H7 (cell line): ENCODE measurements around the gene KRT76. TPM values are rescaled to one million over a fixed set of nuclear protein-coding genes. Genes with fewer than 3 reads are reported as not detected.
A peak's percentile ranks its signal among the peaks of the same experiment; 100 is the strongest.

Experiments used
- DNase-seq: peaks from one replicate; pipeline ENCODE4 v3.0.0; 2012
- H3K27me3 ChIP-seq: 2 replicates; pipeline ENCODE4 v1.6.0; 2011; ENCODE audit warnings: mild to moderate bottlenecking, low read length; ENCODE audit not compliant: control insufficient read depth, insufficient read depth
- H3K36me3 ChIP-seq: replicated peaks from 2 replicates; pipeline ENCODE4 v1.5.1; 2011; ENCODE audit warnings: low read length; ENCODE audit not compliant: control insufficient read depth, insufficient read depth
- H3K4me3 ChIP-seq: 2 replicates; pipeline ENCODE4 v1.5.1; 2011; ENCODE audit warnings: low read depth, mild to moderate bottlenecking, control low read depth, low read length, moderate library complexity; ENCODE audit not compliant: insufficient read depth
- total RNA-seq: library from RNA; depleted of rRNA; stranded (reverse); fragments of >200 nt; shearing (Covaris generic); gene quantifications from 2 replicates; pipeline ENCODE4 v1.2.3, GENCODE V29; 2014; rRNA removed

KRT76 gene
- not detected in 2 replicates for total RNA-seq

GRCh38 chr12:52776913-52777395 lies at the start of gene KRT76:
Gene KRT76, minus strand, starts transcription at chr12:52777345. Its CDS starts 54 bp downstream, at chr12:52777291.
- no peaks in the 10 kb centered on the region; the same call in 1 of the 2 replicates for H3K27me3 ChIP-seq
- no peak within 1 kb of the TSS for H3K4me3 ChIP-seq
- no peak for DNase-seq
- H3K36me3 ChIP-seq: no peaks in the 10 kb centered on the region

GRCh38 chr12:52825961-52826360 lies 48.8 kb upstream of the KRT76 start:
- Histone ChIP-seq H3K4me3 (no peak overlapping the region), H3K36me3 (no peaks in the 10 kb centered on the region), H3K27me3 (no peaks in the 10 kb centered on the region; the same call in 1 of the 2 replicates)
- DNase-seq: no peak

- no peaks in the 10 kb centered on the region for H3K36me3 ChIP-seq
- DNase-seq: no peak
- H3K4me3 ChIP-seq: no peak overlapping the region
- no peaks in the 10 kb centered on the region; the same call in 1 of the 2 replicates for H3K27me3 ChIP-seq
Measured at GRCh38 chr12:52824741-52825410, 47.7 kb upstream of the KRT76 start.

GRCh38 chr12:52823761-52824450 lies 46.8 kb upstream of the KRT76 start:
- no peak for DNase-seq
- Histone ChIP-seq H3K36me3 (no peaks in the 10 kb centered on the region), H3K27me3 (no peaks in the 10 kb centered on the region), H3K4me3 (no peak overlapping the region)

GRCh38 chr12:52822771-52823510 lies 45.8 kb upstream of the KRT76 start:
- Histone ChIP-seq H3K36me3 (no peaks in the 10 kb centered on the region), H3K27me3 (no peaks in the 10 kb centered on the region), H3K4me3 (no peak overlapping the region)
- DNase-seq: peak; percentile 30

- DNase-seq: peak; percentile 31
- H3K4me3 ChIP-seq: no peak overlapping the region
- no peaks in the 10 kb centered on the region for H3K36me3 ChIP-seq
- no peaks in the 10 kb centered on the region for H3K27me3 ChIP-seq
Measured at GRCh38 chr12:52821826-52822660, 44.9 kb upstream of the KRT76 start.

GRCh38 chr12:52821071-52821730 lies 44.1 kb upstream of the KRT76 start:
- Histone ChIP-seq H3K27me3 (no peaks in the 10 kb centered on the region), H3K36me3 (no peaks in the 10 kb centered on the region), H3K4me3 (no peak overlapping the region)
- DNase-seq: no peak

- H3K4me3 ChIP-seq: no peak overlapping the region
- DNase-seq: no peak
- no peaks in the 10 kb centered on the region for H3K36me3 ChIP-seq
- H3K27me3 ChIP-seq: no peaks in the 10 kb centered on the region
Measured at GRCh38 chr12:52820521-52820920, 43.4 kb upstream of the KRT76 start.

GRCh38 chr12:52819731-52820510 lies 42.8 kb upstream of the KRT76 start:
- H3K36me3 ChIP-seq: no peaks in the 10 kb centered on the region
- DNase-seq: peak; percentile 22
- no peaks in the 10 kb centered on the region for H3K27me3 ChIP-seq
- H3K4me3 ChIP-seq: no peak overlapping the region

- H3K36me3 ChIP-seq: no peaks in the 10 kb centered on the region
- H3K27me3 ChIP-seq: no peaks in the 10 kb centered on the region
- DNase-seq: no peak
- H3K4me3 ChIP-seq: no peak overlapping the region
Measured at GRCh38 chr12:52818887-52819420, 41.8 kb upstream of the KRT76 start.

GRCh38 chr12:52818388-52818787 lies 41.2 kb upstream of the KRT76 start:
- Histone ChIP-seq H3K27me3 (no peaks in the 10 kb centered on the region), H3K36me3 (no peaks in the 10 kb centered on the region), H3K4me3 (no peak overlapping the region)
- no peak for DNase-seq

GRCh38 chr12:52817699-52818238 lies 40.6 kb upstream of the KRT76 start:
- no peaks in the 10 kb centered on the region for H3K36me3 ChIP-seq
- H3K27me3 ChIP-seq: no peaks in the 10 kb centered on the region
- DNase-seq: no peak
- H3K4me3 ChIP-seq: no peak overlapping the region
